Gastroesophageal sphincter (tissue), 3 donors: ENCODE data around the gene TMTC2.

Experiments
- EP300 ChIP-seq: sonication (generic); formaldehyde crosslinking; IDR thresholded peaks from one replicate; pipeline ENCODE4 v1.6.1; 2017; ENCODE audit warnings: antibody characterized with exemption, mild to moderate bottlenecking
- POLR2A ChIP-seq, 2 donors: fragments of 450-650 bp; IDR thresholded peaks; one replicate each; pipeline ENCODE4 v1.6.1; 2017; ENCODE audit warnings: antibody characterized with exemption in 2 of 2, mild to moderate bottlenecking in 2 of 2, moderate library complexity in 1 of 2
- POLR2AphosphoS5 ChIP-seq: sonication (generic); formaldehyde crosslinking; IDR thresholded peaks from one replicate; pipeline ENCODE4 v1.6.1; 2017; ENCODE audit warnings: antibody characterized with exemption
- TF ChIP-seq, protein P1 (sequence below), 4 experiments: fragments of 200-600 bp in 2 of 4; fragments of 450-650 bp in 2 of 4; sonication (generic) in 1 of 4; IDR thresholded peaks; one replicate each; pipeline ENCODE4 v1.5.1; 2017 to 2019; ENCODE audit warnings: antibody characterized with exemption in 4 of 4, mild to moderate bottlenecking in 2 of 4, moderate library complexity in 2 of 4

DNA sequence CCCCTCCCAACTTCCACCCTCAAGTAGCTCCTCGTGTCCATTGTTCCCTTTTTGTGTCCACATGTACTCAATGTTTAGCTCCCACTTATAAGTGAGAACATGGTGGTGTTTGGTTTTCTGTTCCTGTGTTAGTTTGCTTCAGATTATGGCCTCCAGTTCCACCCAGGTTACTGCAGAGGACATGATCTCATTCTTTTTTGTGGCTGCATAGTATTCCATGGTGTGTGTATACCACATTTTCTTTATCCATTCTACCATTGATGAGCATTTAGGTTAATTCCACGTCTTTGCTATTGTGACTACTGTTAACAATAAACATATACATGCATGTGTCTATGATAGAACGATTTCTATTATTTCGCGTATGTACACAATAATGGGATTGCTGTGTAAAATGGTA lies 362.6 kb downstream of the TMTC2 start:
- TF ChIP-seq, protein P1, sequence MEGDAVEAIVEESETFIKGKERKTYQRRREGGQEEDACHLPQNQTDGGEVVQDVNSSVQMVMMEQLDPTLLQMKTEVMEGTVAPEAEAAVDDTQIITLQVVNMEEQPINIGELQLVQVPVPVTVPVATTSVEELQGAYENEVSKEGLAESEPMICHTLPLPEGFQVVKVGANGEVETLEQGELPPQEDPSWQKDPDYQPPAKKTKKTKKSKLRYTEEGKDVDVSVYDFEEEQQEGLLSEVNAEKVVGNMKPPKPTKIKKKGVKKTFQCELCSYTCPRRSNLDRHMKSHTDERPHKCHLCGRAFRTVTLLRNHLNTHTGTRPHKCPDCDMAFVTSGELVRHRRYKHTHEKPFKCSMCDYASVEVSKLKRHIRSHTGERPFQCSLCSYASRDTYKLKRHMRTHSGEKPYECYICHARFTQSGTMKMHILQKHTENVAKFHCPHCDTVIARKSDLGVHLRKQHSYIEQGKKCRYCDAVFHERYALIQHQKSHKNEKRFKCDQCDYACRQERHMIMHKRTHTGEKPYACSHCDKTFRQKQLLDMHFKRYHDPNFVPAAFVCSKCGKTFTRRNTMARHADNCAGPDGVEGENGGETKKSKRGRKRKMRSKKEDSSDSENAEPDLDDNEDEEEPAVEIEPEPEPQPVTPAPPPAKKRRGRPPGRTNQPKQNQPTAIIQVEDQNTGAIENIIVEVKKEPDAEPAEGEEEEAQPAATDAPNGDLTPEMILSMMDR (IDR thresholded peaks at IDR 0.05), result no peak
- TF ChIP-seq POLR2A (IDR thresholded peaks at IDR 0.05) (no peak), POLR2AphosphoS5 (no peak), EP300 (no peak)
